ENCODE results near the gene IGF1. TPM values are rescaled to one million over a fixed set of nuclear protein-coding genes. Genes with fewer than 3 reads are reported as not detected.

Gene IGF1
- polyA plus RNA-seq, 1 donor from 2014 or later: 5.1 TPM

GRCh38 chr12:102415515-102415914, 64.8 kb downstream of the IGF1 start:
- H3K9me3 Mint-ChIP-seq: no peaks in the 10 kb centered on the region
- no peaks in the 10 kb centered on the region for H3K36me3 Mint-ChIP-seq
- H3K4me1 Mint-ChIP-seq: no peaks in the 10 kb centered on the region
- H3K27me3 Mint-ChIP-seq: peaks cover 8% of the 10 kb centered on the region
- H3K27ac Mint-ChIP-seq: no peak overlapping the region
- no peak overlapping the region for H3K4me3 Mint-ChIP-seq

- H3K27me3 Mint-ChIP-seq: peaks cover 9% of the 10 kb centered on the region
Measured at GRCh38 chr12:102413396-102413795, 67.0 kb downstream of the IGF1 start.

GRCh38 chr12:102410511-102410910, 69.9 kb downstream of the IGF1 start:
- Mint-ChIP-seq H3K9me3 (no peaks in the 10 kb centered on the region), H3K27ac (no peak overlapping the region), H3K4me1 (no peaks in the 10 kb centered on the region), H3K27me3 (peaks cover 11% of the 10 kb centered on the region), H3K36me3 (no peaks in the 10 kb centered on the region), H3K4me3 (no peak overlapping the region)

More at GRCh38 chr12:102413396-102413795, 67.0 kb downstream of the IGF1 start:
- Mint-ChIP-seq H3K4me3 (no peak overlapping the region), H3K9me3 (no peaks in the 10 kb centered on the region), H3K27ac (no peak overlapping the region), H3K36me3 (no peaks in the 10 kb centered on the region), H3K4me1 (no peaks in the 10 kb centered on the region)

- no peak overlapping the region for H3K27ac Mint-ChIP-seq
- H3K4me1 Mint-ChIP-seq: no peaks in the 10 kb centered on the region
- H3K27me3 Mint-ChIP-seq: peaks cover 9% of the 10 kb centered on the region
- H3K36me3 Mint-ChIP-seq: no peaks in the 10 kb centered on the region
- H3K9me3 Mint-ChIP-seq: no peaks in the 10 kb centered on the region
- H3K4me3 Mint-ChIP-seq: no peak overlapping the region
Measured at GRCh38 chr12:102408487-102409297, 71.7 kb downstream of the IGF1 start.

GRCh38 chr12:102407776-102408486, 72.4 kb downstream of the IGF1 start:
- H3K27ac Mint-ChIP-seq: no peak overlapping the region
- no peaks in the 10 kb centered on the region for H3K36me3 Mint-ChIP-seq
- H3K4me1 Mint-ChIP-seq: no peaks in the 10 kb centered on the region
- H3K9me3 Mint-ChIP-seq: no peaks in the 10 kb centered on the region
- no peak overlapping the region for H3K4me3 Mint-ChIP-seq
- H3K27me3 Mint-ChIP-seq: peaks cover 9% of the 10 kb centered on the region

- no peak overlapping the region for H3K27ac Mint-ChIP-seq
- H3K9me3 Mint-ChIP-seq: no peaks in the 10 kb centered on the region
- H3K4me3 Mint-ChIP-seq: peak overlapping the region in 1 of 4 donors; percentile 80
- peaks cover 9% of the 10 kb centered on the region for H3K27me3 Mint-ChIP-seq
- H3K4me1 Mint-ChIP-seq: no peaks in the 10 kb centered on the region
- no peaks in the 10 kb centered on the region for H3K36me3 Mint-ChIP-seq
Measured at GRCh38 chr12:102406033-102406584, 74.3 kb downstream of the IGF1 start.

GRCh38 chr12:102401087-102401486, 79.3 kb downstream of the IGF1 start:
- Mint-ChIP-seq H3K36me3 (no peaks in the 10 kb centered on the region), H3K27me3 (peaks cover 3% of the 10 kb centered on the region), H3K9me3 (no peaks in the 10 kb centered on the region), H3K4me3 (no peak overlapping the region), H3K27ac (no peak overlapping the region), H3K4me1 (no peaks in the 10 kb centered on the region)

- Mint-ChIP-seq H3K36me3 (no peaks in the 10 kb centered on the region), H3K27ac (no peak overlapping the region), H3K27me3 (no peaks in the 10 kb centered on the region), H3K9me3 (no peaks in the 10 kb centered on the region), H3K4me1 (no peaks in the 10 kb centered on the region), H3K4me3 (no peak overlapping the region)
Measured at GRCh38 chr12:102399653-102400052, 80.7 kb downstream of the IGF1 start.

GRCh38 chr12:102396276-102396675, 84.1 kb downstream of the IGF1 start:
- H3K36me3 Mint-ChIP-seq: no peaks in the 10 kb centered on the region
- no peaks in the 10 kb centered on the region for H3K9me3 Mint-ChIP-seq
- H3K27me3 Mint-ChIP-seq: no peaks in the 10 kb centered on the region
- no peak overlapping the region for H3K4me3 Mint-ChIP-seq
- no peak overlapping the region for H3K27ac Mint-ChIP-seq
- H3K4me1 Mint-ChIP-seq: no peaks in the 10 kb centered on the region

- Mint-ChIP-seq H3K27ac (no peak overlapping the region), H3K4me1 (no peaks in the 10 kb centered on the region), H3K9me3 (no peaks in the 10 kb centered on the region), H3K36me3 (no peaks in the 10 kb centered on the region), H3K27me3 (peaks cover 2% of the 10 kb centered on the region), H3K4me3 (no peak overlapping the region)
Measured at GRCh38 chr12:102394200-102394599, 86.2 kb downstream of the IGF1 start.

GRCh38 chr12:102390068-102390467, 90.3 kb downstream of the IGF1 start:
- Mint-ChIP-seq H3K4me1 (no peaks in the 10 kb centered on the region), H3K9me3 (peaks cover 0 to 2% (median 2%) of the 10 kb centered on the region in 3 donors), H3K27me3 (peaks cover 7% of the 10 kb centered on the region), H3K36me3 (no peaks in the 10 kb centered on the region), H3K27ac (no peak overlapping the region), H3K4me3 (no peak overlapping the region)

GRCh38 chr12:102388469-102388868, 91.9 kb downstream of the IGF1 start:
- H3K4me3 Mint-ChIP-seq: no peak overlapping the region
- H3K36me3 Mint-ChIP-seq: no peaks in the 10 kb centered on the region
- H3K27me3 Mint-ChIP-seq: peaks cover 10% of the 10 kb centered on the region
- H3K4me1 Mint-ChIP-seq: no peaks in the 10 kb centered on the region
- no peak overlapping the region for H3K27ac Mint-ChIP-seq
- peaks cover 2 to 9% (median 3%) of the 10 kb centered on the region in 3 donors for H3K9me3 Mint-ChIP-seq

- no peak overlapping the region for H3K4me3 Mint-ChIP-seq
- peaks cover 2 to 9% (median 8%) of the 10 kb centered on the region in 3 donors for H3K9me3 Mint-ChIP-seq
- H3K36me3 Mint-ChIP-seq: no peaks in the 10 kb centered on the region
- no peaks in the 10 kb centered on the region for H3K4me1 Mint-ChIP-seq
- no peak overlapping the region for H3K27ac Mint-ChIP-seq
- H3K27me3 Mint-ChIP-seq: peaks cover 10% of the 10 kb centered on the region
Measured at GRCh38 chr12:102385343-102385742, 95.0 kb downstream of the IGF1 start.

- H3K27ac Mint-ChIP-seq: no peak overlapping the region
- peaks cover 5% of the 10 kb centered on the region for H3K36me3 Mint-ChIP-seq
- no peaks in the 10 kb centered on the region for H3K4me1 Mint-ChIP-seq
- peaks cover 4% of the 10 kb centered on the region for H3K27me3 Mint-ChIP-seq
- no peak overlapping the region for H3K4me3 Mint-ChIP-seq
- H3K9me3 Mint-ChIP-seq: peaks cover 0 to 6% (median 5%) of the 10 kb centered on the region in 3 donors
Measured at GRCh38 chr12:102379346-102380162, 100.8 kb downstream of the IGF1 start.

GRCh38 chr12:102376781-102377180, 103.6 kb downstream of the IGF1 start:
- Mint-ChIP-seq H3K27ac (no peak overlapping the region), H3K36me3 (peaks cover 5% of the 10 kb centered on the region), H3K9me3 (no peaks in the 10 kb centered on the region), H3K4me1 (peaks cover 0 to under 1% (median 0%) of the 10 kb centered on the region in 3 donors), H3K4me3 (no peak overlapping the region), H3K27me3 (peaks cover 1% of the 10 kb centered on the region)
